Karpas-422 (cell line): ENCODE results near the gene NEUROD1. TPM values are rescaled to one million over a fixed set of nuclear protein-coding genes. Genes with fewer than 3 reads are reported as not detected.

Source experiments
- DNase-seq: peaks from one replicate; pipeline ENCODE4 v3.0.0-alpha.2; 2015
- H2AFZ ChIP-seq: fragments of 200-600 bp; sonication (generic); 2 replicates; pipeline ENCODE4 v1.6.1; 2014; ENCODE audit warnings: antibody characterized with exemption, low read length, mixed read lengths
- H3K27ac ChIP-seq: fragments of 200-600 bp; sonication (generic); 2 replicates; pipeline ENCODE4 v1.5.1; 2014; ENCODE audit warnings: mild to moderate bottlenecking, low read length, moderate library complexity
- H3K27me3 ChIP-seq: fragments of 200-600 bp; sonication (generic); 2 replicates; pipeline ENCODE4 v1.6.1; 2014; ENCODE audit warnings: low read length, mixed read lengths
- H3K36me3 ChIP-seq: fragments of 200-600 bp; sonication (generic); 2 replicates; pipeline ENCODE4 v1.6.1; 2014; ENCODE audit warnings: low read length, mixed read lengths; ENCODE audit not compliant: insufficient read depth
- H3K4me1 ChIP-seq: fragments of 200-600 bp; sonication (generic); 2 replicates; pipeline ENCODE4 v1.6.1; 2014; ENCODE audit warnings: mild to moderate bottlenecking, low read length, mixed read lengths
- H3K4me2 ChIP-seq: fragments of 200-600 bp; sonication (generic); 2 replicates; pipeline ENCODE4 v1.6.1; 2014; ENCODE audit warnings: low read length, low read depth, mild to moderate bottlenecking; ENCODE audit not compliant: poor library complexity, severe bottlenecking
- H3K4me3 ChIP-seq: fragments of 200-600 bp; sonication (generic); 2 replicates; pipeline ENCODE4 v1.5.1; 2014; ENCODE audit warnings: mild to moderate bottlenecking, antibody characterized with exemption, low read length, mixed read lengths
- H3K79me2 ChIP-seq: fragments of 200-600 bp; sonication (generic); 2 replicates; pipeline ENCODE4 v1.6.1; 2014; ENCODE audit warnings: mild to moderate bottlenecking, low read length, mixed read lengths
- H3K9ac ChIP-seq: fragments of 200-600 bp; sonication (generic); 2 replicates; pipeline ENCODE4 v1.6.0; 2014; ENCODE audit warnings: low read length
- H3K9me2 ChIP-seq: fragments of 200-600 bp; sonication (generic), shearing (Covaris generic); replicated peaks from 2 replicates; pipeline ENCODE4 v1.6.0; 2014; ENCODE audit warnings: mild to moderate bottlenecking, low read length, moderate library complexity; ENCODE audit not compliant: insufficient read depth
- H3K9me3 ChIP-seq: fragments of 300-700, 200-600 bp; sonication (generic); 2 replicates; pipeline ENCODE4 v1.6.1; 2014; ENCODE audit warnings: low read length, mixed read lengths
- H4K20me1 ChIP-seq: fragments of 200-600 bp; sonication (generic); 2 replicates; pipeline ENCODE4 v1.6.1; 2014; ENCODE audit warnings: mild to moderate bottlenecking, antibody characterized with exemption, low read length, low read depth; ENCODE audit not compliant: insufficient read depth
- total RNA-seq: library from RNA; depleted of rRNA; stranded (reverse); fragments of >200 nt; shearing (Covaris generic); gene quantifications from 2 replicates; pipeline ENCODE4 v1.2.3, GENCODE V29; 2014; ENCODE audit warnings: low replicate concordance

NEUROD1 gene
- total RNA-seq, 1 experiment from 2014 or later, result not detected

DNA sequence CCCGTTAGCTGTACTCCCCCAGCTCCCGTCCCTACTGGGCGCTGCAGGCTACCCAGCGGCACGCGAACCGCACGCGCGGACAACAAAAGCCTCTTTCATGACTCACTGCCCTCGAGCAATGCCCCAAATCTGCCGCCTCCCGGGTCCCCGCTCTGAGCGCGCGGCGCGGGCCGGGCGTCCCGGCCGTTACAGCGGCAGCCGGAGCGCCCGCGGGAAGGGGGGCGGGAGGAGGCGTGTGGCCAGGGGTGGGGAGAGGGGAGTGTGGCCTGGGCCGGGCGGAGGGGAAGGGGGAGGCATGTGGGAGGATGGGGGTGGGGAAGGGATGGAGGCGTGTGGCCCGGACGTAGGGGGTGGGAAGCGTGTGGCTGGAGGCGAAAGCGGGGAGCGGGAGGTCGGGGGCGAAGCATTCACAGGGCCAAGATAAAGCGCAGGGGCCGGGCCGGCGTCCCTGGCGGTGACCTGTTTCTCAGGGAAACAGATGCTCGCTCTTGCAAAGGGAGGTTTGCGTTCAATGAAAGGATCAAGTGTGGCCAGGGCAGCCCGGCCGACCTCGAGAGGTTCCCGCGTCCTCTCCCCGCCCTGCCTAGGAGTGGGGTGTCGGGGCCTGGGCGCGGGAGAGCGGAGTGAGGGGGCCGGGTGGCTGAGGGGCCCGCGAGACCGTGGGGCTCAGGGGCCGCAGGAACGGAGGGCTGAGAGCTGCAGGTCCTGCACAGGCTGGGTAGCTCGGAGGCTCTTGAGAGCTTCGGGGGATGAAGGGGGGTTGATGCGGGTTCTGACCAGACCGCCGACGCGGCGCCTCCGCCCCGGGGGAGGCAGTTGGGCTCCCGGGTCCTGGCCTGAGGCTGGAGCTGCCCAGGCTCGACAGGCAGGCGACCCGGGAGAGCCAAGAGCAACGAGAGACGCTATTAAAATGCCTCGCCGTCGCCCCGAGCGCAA, 3.5 kb upstream of the NEUROD1 start:
- Histone ChIP-seq H3K4me3 (no peak overlapping the region), H3K36me3 (no peaks in the 10 kb centered on the region), H3K4me1 (peaks cover 42% of the 10 kb centered on the region), H3K27me3 (no peaks in the 10 kb centered on the region), H3K9me3 (no peaks in the 10 kb centered on the region), H3K4me2 (no peak overlapping the region), H3K79me2 (no peaks in the 10 kb centered on the region), H3K9ac (no peak overlapping the region), H4K20me1 (no peaks in the 10 kb centered on the region), H3K9me2 (no peaks in the 10 kb centered on the region), H2AFZ (no peak overlapping the region), H3K27ac (no peak overlapping the region)
- DNase-seq, result no peak

- H3K27me3 ChIP-seq, result no peaks in the 10 kb centered on the region
- no peak overlapping the region for H2AFZ ChIP-seq
- DNase-seq, result no peak
- no peaks in the 10 kb centered on the region for H3K36me3 ChIP-seq
- no peaks in the 10 kb centered on the region for H3K79me2 ChIP-seq
- H3K4me3 ChIP-seq, result no peak overlapping the region
- H3K4me1 ChIP-seq, result peaks cover 34% of the 10 kb centered on the region
- no peaks in the 10 kb centered on the region for H3K9me3 ChIP-seq
- H4K20me1 ChIP-seq, result no peaks in the 10 kb centered on the region
- H3K4me2 ChIP-seq, result no peak overlapping the region
- no peak overlapping the region for H3K9ac ChIP-seq
- no peaks in the 10 kb centered on the region for H3K9me2 ChIP-seq
- H3K27ac ChIP-seq, result no peak overlapping the region
Observed at GRCh38 chr2:181682795-181683517, 2.6 kb upstream of the NEUROD1 start.

DNA sequence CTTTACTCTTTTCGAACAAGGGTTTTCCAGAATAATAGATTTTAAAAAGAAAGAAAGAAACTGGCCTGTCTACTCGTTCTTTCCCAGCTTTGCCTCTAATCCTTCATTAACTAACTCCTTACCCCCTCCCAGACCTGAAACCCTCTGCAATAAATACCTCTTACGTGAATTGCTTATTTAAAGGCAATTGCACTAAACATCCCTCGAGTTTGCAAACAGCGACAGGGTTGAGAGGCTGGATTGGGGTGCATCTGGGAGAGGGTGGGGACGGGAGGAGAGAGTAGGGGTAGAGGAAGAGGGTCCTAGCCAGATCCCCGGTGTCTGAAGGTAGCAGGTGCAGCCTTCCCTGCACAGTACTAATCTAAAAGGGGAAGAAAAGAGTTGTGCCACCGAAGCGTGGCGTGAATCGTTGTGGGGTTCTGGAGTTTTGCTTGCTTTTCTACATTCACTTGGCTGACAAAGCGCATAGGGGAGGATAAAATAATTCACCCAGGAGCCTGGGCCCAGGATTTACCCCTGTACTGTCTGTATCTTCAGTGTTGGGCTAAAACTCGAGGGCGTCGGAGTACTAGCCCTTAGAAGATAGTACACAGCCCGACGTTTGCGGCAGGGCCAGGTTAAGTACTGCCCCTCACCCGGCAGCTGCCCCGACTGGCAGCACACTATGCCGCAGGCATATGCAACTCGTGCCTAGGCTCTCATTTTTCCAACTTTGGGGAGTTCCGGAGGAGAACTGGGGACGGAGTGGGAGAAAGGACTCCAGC, 1.9 kb upstream of the NEUROD1 start:
- H3K9me2 ChIP-seq, result no peaks in the 10 kb centered on the region
- H4K20me1 ChIP-seq, result no peaks in the 10 kb centered on the region
- no peak overlapping the region for H3K9ac ChIP-seq
- H3K4me2 ChIP-seq, result no peak overlapping the region
- no peaks in the 10 kb centered on the region for H3K79me2 ChIP-seq
- no peaks in the 10 kb centered on the region for H3K27me3 ChIP-seq
- no peak for DNase-seq
- H2AFZ ChIP-seq, result no peak overlapping the region
- no peaks in the 10 kb centered on the region for H3K36me3 ChIP-seq
- no peak overlapping the region for H3K4me3 ChIP-seq
- peaks cover 30% of the 10 kb centered on the region for H3K4me1 ChIP-seq
- H3K9me3 ChIP-seq, result no peaks in the 10 kb centered on the region
- H3K27ac ChIP-seq, result no peak overlapping the region

DNA sequence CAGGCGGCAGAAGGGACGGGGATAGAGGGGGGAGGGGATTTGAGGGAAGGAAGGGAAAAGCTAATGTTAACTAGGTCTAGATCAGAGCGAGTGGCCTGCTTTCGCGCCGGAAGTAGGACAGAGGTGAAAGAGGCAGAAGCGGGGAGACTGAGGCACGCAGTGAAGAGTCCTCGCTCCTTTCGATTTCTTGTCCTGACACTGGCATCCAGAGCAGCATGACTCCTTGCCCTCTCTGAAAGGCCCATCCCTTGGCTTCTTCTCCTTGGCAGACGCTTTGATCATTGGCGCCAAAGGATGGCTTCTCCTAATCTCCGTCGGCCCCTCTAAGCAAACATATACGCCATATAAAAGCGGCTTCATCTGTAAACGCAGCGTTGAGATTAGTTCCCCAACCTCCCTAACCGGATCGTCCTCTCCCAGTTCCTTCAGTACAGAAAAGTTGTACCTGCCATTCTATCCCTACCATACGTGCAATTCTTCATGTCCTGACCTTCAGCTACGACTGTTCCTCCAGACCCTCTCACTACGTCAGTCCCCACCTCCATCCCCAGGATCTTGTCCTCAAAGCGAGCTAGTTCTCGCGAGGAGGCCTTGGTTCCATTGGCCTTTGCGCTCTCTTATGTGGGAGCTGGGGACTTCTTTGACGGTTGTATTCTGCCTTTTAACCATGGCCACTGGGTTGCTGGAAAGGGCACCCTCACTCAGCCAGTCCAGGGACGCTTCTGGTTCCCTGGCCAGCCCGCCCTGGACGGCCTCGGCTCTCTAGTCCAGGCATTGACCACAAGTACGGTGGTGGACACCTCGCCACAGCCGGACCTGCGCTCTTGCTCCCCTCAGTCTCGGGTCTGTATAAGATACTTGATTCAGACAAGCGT, 857 bp upstream of the NEUROD1 start:
- Histone ChIP-seq H3K27me3 (no peaks in the 10 kb centered on the region), H3K9me3 (no peaks in the 10 kb centered on the region), H3K4me2 (no peak overlapping the region), H4K20me1 (no peaks in the 10 kb centered on the region), H3K9ac (no peak overlapping the region), H3K27ac (no peak overlapping the region), H3K4me3 (no peak overlapping the region), H3K79me2 (no peaks in the 10 kb centered on the region), H3K36me3 (no peaks in the 10 kb centered on the region), H3K4me1 (peaks cover 27% of the 10 kb centered on the region), H3K9me2 (no peaks in the 10 kb centered on the region), H2AFZ (no peak overlapping the region)
- DNase-seq, result no peak

- H2AFZ ChIP-seq, result no peak overlapping the region
- no peak for DNase-seq
- H3K4me3 ChIP-seq, result no peak overlapping the region
- H3K9me2 ChIP-seq, result no peaks in the 10 kb centered on the region
- no peaks in the 10 kb centered on the region for H4K20me1 ChIP-seq
- H3K9ac ChIP-seq, result no peak overlapping the region
- no peak overlapping the region for H3K27ac ChIP-seq
- H3K4me2 ChIP-seq, result no peak overlapping the region
- H3K4me1 ChIP-seq, result peaks cover 32% of the 10 kb centered on the region
- no peaks in the 10 kb centered on the region for H3K79me2 ChIP-seq
- H3K9me3 ChIP-seq, result no peaks in the 10 kb centered on the region
- no peaks in the 10 kb centered on the region for H3K36me3 ChIP-seq
- no peaks in the 10 kb centered on the region for H3K27me3 ChIP-seq
Observed at GRCh38 chr2:181679544-181679979, 755 bp downstream of the NEUROD1 start.

DNA sequence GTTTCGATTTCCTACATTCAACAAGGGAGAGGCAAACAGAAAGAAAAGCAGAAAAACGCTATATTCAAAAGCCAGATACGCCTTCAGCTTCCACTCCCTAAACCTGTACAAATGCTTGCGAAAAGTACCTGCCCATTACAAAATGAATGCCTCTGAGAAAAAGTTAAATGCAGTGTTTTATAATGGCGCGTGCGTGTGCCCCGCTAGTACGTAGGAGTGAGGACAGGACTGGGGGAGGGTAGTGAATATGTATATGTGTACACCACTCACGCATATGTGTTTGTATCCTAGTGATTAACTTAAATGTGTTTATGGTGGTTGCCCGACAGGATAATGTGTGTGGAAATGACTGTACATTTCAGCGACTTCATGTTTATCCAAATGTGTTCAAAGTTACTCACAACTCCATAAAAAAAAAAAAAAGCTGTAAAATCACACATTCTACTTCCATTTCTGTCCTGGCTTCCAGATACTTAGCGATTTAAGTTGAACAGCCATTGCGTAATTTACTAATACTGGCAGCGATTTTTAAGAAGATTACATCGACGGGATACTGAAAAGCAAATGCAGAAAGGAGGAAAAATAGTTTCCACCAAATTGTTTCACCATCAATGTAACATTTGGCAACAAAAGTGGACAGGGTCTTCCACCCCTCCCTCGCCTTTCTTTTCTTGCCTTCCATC, 1.3 kb downstream of the NEUROD1 start:
- no peak overlapping the region for H3K4me2 ChIP-seq
- no peak overlapping the region for H3K27ac ChIP-seq
- no peaks in the 10 kb centered on the region for H3K36me3 ChIP-seq
- no peak overlapping the region for H2AFZ ChIP-seq
- no peak overlapping the region for H3K4me3 ChIP-seq
- H3K9me2 ChIP-seq, result no peaks in the 10 kb centered on the region
- H4K20me1 ChIP-seq, result no peaks in the 10 kb centered on the region
- no peaks in the 10 kb centered on the region for H3K27me3 ChIP-seq
- H3K79me2 ChIP-seq, result no peaks in the 10 kb centered on the region
- H3K9ac ChIP-seq, result no peak overlapping the region
- H3K9me3 ChIP-seq, result no peaks in the 10 kb centered on the region
- H3K4me1 ChIP-seq, result peaks cover 37% of the 10 kb centered on the region
- DNase-seq, result no peak

- no peak overlapping the region for H2AFZ ChIP-seq
- no peak overlapping the region for H3K27ac ChIP-seq
- H3K36me3 ChIP-seq, result no peaks in the 10 kb centered on the region
- DNase-seq, result no peak
- H3K4me1 ChIP-seq, result peaks cover 47% of the 10 kb centered on the region
- H3K9ac ChIP-seq, result no peak overlapping the region
- H4K20me1 ChIP-seq, result no peaks in the 10 kb centered on the region
- no peaks in the 10 kb centered on the region for H3K9me3 ChIP-seq
- no peak overlapping the region for H3K4me2 ChIP-seq
- no peak overlapping the region for H3K4me3 ChIP-seq
- no peaks in the 10 kb centered on the region for H3K79me2 ChIP-seq
- no peaks in the 10 kb centered on the region for H3K27me3 ChIP-seq
- H3K9me2 ChIP-seq, result no peaks in the 10 kb centered on the region
Observed at GRCh38 chr2:181677912-181678586, 2.3 kb downstream of the NEUROD1 start.
